RCC 7860 (cell line): ENCODE measurements around the gene ARHGEF33.

ENCODE experiments used
- DNase-seq: peaks from one replicate; pipeline ENCODE4 v3.0.0-alpha.2; 2015; ENCODE audit warnings: low spot score
- FAIRE-seq: peaks from 2 replicates; lab custom pipeline; 2012; peaks lifted over from hg19 to GRCh38; lab: Jason Lieb, UNC

Gene ARHGEF33

GRCh38 chr2:39007875-39008504 is 118.3 kb downstream of the ARHGEF33 start:
- no peak for FAIRE-seq
- DNase-seq, result no peak

- FAIRE-seq (no peak), DNase-seq (no peak)
These were observed 119.0 kb downstream of the ARHGEF33 start for GRCh38 chr2:39008665-39009064.

GRCh38 chr2:39013871-39014270 is 124.2 kb downstream of the ARHGEF33 start:
- DNase-seq, result no peak
- no peak for FAIRE-seq

- DNase-seq (no peak), FAIRE-seq (no peak)
These were observed 125.7 kb downstream of the ARHGEF33 start for GRCh38 chr2:39015424-39015823.

GRCh38 chr2:39017334-39017733 is 127.7 kb downstream of the ARHGEF33 start:
- FAIRE-seq (no peak), DNase-seq (no peak)

GRCh38 chr2:39018638-39019037 is 129.0 kb downstream of the ARHGEF33 start:
- FAIRE-seq (no peak), DNase-seq (no peak)

- DNase-seq, result no peak
- no peak for FAIRE-seq
These were observed 130.7 kb downstream of the ARHGEF33 start for GRCh38 chr2:39020383-39020782.

GRCh38 chr2:39022642-39023235 is 133.1 kb downstream of the ARHGEF33 start:
- FAIRE-seq, result no peak

GRCh38 chr2:39023649-39024048 is 134.0 kb downstream of the ARHGEF33 start:
- DNase-seq (no peak), FAIRE-seq (no peak)

More at GRCh38 chr2:39022642-39023235, 133.1 kb downstream of the ARHGEF33 start:
- DNase-seq, result no peak

- DNase-seq (peak; percentile 13), FAIRE-seq (peak; percentile 28)
These were observed 135.2 kb downstream of the ARHGEF33 start for GRCh38 chr2:39024833-39025232.
